C4-2B (cell line): ENCODE data around the gene CLDN24.

Experiments used
- H3K27ac ChIP-seq: fragments of 450-650 bp; 2 replicates; pipeline ENCODE4 v1.5.1; 2017
- CTCF ChIP-seq: fragments of 450-650 bp; conservative IDR thresholded peaks from 2 replicates; pipeline ENCODE4 v1.5.1; 2017; ENCODE audit warnings: mild to moderate bottlenecking
- ZFX ChIP-seq: fragments of 450-650 bp; IDR thresholded peaks from 2 replicates; pipeline ENCODE4 v1.6.1; 2017

The CLDN24 gene

GRCh38 chr4:183322326-183322725, at the start of gene CLDN24:
Gene CLDN24, minus strand, starts transcription at chr4:183322426. Its CDS starts 0 bp downstream, at chr4:183322426.
- no peak within 1 kb of the TSS for H3K27ac ChIP-seq
- TF ChIP-seq CTCF (no peak), ZFX (no peak)

- no peak overlapping the region for H3K27ac ChIP-seq
- TF ChIP-seq ZFX (no peak), CTCF (no peak)
These were observed 48.6 kb upstream of the CLDN24 start for GRCh38 chr4:183370786-183371185.

GRCh38 chr4:183369073-183369472, 46.8 kb upstream of the CLDN24 start:
- no peak for TF ChIP-seq ZFX
- no peak for TF ChIP-seq CTCF
- H3K27ac ChIP-seq: no peak overlapping the region

GRCh38 chr4:183366206-183366835, 44.1 kb upstream of the CLDN24 start:
- no peak for TF ChIP-seq ZFX
- no peak for TF ChIP-seq CTCF
- no peak overlapping the region for H3K27ac ChIP-seq

GRCh38 chr4:183364025-183364424, 41.8 kb upstream of the CLDN24 start:
- no peak for TF ChIP-seq CTCF
- no peak for TF ChIP-seq ZFX
- H3K27ac ChIP-seq: no peak overlapping the region

DNA sequence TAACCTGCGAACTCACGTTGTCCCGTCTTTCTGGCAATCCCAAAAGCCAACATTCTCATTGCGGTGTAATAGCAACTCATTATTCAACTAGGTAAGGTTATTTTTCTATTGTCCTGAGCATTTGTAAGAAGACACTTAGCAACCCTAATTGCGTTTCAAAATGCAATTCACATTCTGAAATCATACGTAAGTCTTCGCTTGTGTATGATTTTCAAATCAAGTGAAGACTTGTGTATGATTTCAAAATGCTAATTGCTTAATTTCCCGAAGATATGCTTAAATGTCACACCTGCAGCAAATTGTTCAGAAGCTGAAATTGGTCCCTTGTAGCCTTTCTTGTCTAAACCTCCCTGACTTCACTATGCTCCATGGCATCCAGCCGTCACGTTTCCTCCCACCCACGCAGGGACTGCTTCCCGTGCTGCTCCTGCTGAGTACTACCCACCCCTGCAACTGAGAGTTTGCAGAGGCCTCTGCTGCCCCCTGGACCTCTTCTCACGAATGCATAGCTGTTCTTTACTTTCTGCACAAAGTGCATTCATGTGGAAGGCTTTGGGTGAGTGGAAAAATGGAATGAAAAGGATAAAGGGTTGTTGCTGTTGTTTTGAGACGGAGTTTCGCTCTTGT, 40.8 kb upstream of the CLDN24 start:
- TF ChIP-seq ZFX: no peak
- no peak for TF ChIP-seq CTCF
- H3K27ac ChIP-seq: no peak overlapping the region

DNA sequence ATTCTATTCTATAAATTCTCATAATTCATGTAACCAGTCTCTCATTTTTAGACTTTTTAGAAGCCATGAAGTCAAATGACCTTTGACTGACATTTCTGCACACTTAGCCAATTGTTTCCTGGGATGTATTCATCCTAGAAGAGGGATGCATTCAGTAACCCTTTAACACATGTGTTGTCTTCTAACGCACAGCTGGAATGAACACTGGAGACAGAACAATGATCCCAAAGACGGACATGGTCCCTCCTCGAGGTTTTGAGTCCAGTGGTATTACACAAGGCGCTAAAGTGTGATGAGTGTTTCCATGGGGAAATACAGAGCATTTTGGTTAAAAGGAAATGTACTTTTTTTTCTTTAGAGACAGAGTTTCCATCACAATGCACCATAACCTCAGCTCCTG, 39.8 kb upstream of the CLDN24 start:
- TF ChIP-seq CTCF: no peak
- no peak for TF ChIP-seq ZFX
- no peak overlapping the region for H3K27ac ChIP-seq
